RPMI8226 (cell line): ENCODE measurements around the gene GPR157.
"Not testable (repeated sequence)": the region's sequence is repeated elsewhere in the genome, so short reads cannot be mapped to it uniquely, and the experiment has no call there.

Source experiments
- DNase-seq: peaks from one replicate; pipeline ENCODE4 v3.0.0-alpha.2; 2015

GPR157 gene

GRCh38 chr1:9128520-9129265 lies at the start of gene GPR157:
TSS of gene GPR157 (minus strand) at chr1:9129102. CDS start at chr1:9129027, 75 bp downstream.
- peak; percentile 93 for DNase-seq

GRCh38 chr1:9174762-9175161 lies 45.9 kb upstream of the GPR157 start:
- no peak for DNase-seq

GRCh38 chr1:9174243-9174642 lies 45.3 kb upstream of the GPR157 start:
- no peak for DNase-seq

- no peak for DNase-seq
Observed at GRCh38 chr1:9169601-9170137, 40.8 kb upstream of the GPR157 start.

GRCh38 chr1:9167638-9168037 lies 38.7 kb upstream of the GPR157 start:
- DNase-seq, result no peak

- DNase-seq, result no peak
Observed at GRCh38 chr1:9166289-9167235, 37.7 kb upstream of the GPR157 start.

- no peak for DNase-seq
Observed at GRCh38 chr1:9165396-9165795, 36.5 kb upstream of the GPR157 start.

GRCh38 chr1:9164919-9165318 lies 36.0 kb upstream of the GPR157 start:
- no peak for DNase-seq

- no peak for DNase-seq
Observed at GRCh38 chr1:9164532-9164900, 35.6 kb upstream of the GPR157 start.

- DNase-seq, result no peak
Observed at GRCh38 chr1:9161963-9162362, 33.1 kb upstream of the GPR157 start.

- no peak for DNase-seq
Observed at GRCh38 chr1:9161342-9161741, 32.4 kb upstream of the GPR157 start.

- no peak for DNase-seq
Observed at GRCh38 chr1:9160079-9160717, 31.3 kb upstream of the GPR157 start.

- DNase-seq, result no peak
Observed at GRCh38 chr1:9155879-9156278, 27.0 kb upstream of the GPR157 start.

GRCh38 chr1:9155405-9155804 lies 26.5 kb upstream of the GPR157 start:
- DNase-seq, result not testable (repeated sequence)

GRCh38 chr1:9153152-9153551 lies 24.2 kb upstream of the GPR157 start:
- no peak for DNase-seq

GRCh38 chr1:9152535-9152934 lies 23.6 kb upstream of the GPR157 start:
- DNase-seq, result no peak

GRCh38 chr1:9151328-9151860 lies 22.5 kb upstream of the GPR157 start:
- DNase-seq, result no peak

GRCh38 chr1:9150582-9151327 lies 21.9 kb upstream of the GPR157 start:
- DNase-seq, result no peak

GRCh38 chr1:9149837-9150581 lies 21.1 kb upstream of the GPR157 start:
- no peak for DNase-seq

- no peak for DNase-seq
Observed at GRCh38 chr1:9149151-9149550, 20.2 kb upstream of the GPR157 start.

- DNase-seq, result no peak
Observed at GRCh38 chr1:9146156-9146555, 17.3 kb upstream of the GPR157 start.
